Nephron (organoid): ENCODE data around the gene GPR142.
A peak's percentile ranks its signal among the peaks of the same experiment; 100 is the strongest.

ENCODE experiments used
- H3K27ac Mint-ChIP-seq, 3 experiments: 2 replicates each; pipeline ENCODE4 v1.8.0; 2020; ENCODE audit warnings: mixed read lengths in 3 of 3, mild to moderate bottlenecking in 2 of 3, moderate library complexity in 1 of 3
- H3K27me3 Mint-ChIP-seq: 2 replicates; pipeline ENCODE4 v1.8.0; 2021; ENCODE audit warnings: low read depth, mild to moderate bottlenecking, moderate library complexity, mixed read lengths
- H3K36me3 Mint-ChIP-seq: 2 replicates; pipeline ENCODE4 v1.8.0; 2020; ENCODE audit warnings: low read depth, mixed read lengths
- H3K4me1 Mint-ChIP-seq: 2 replicates; pipeline ENCODE4 v1.8.0; 2020; ENCODE audit warnings: mixed read lengths
- H3K4me3 Mint-ChIP-seq, 3 experiments: 2 replicates each; pipeline ENCODE4 v1.8.0; 2020; ENCODE audit warnings: mild to moderate bottlenecking in 3 of 3, mixed read lengths in 3 of 3, moderate library complexity in 2 of 3
- H3K9me3 Mint-ChIP-seq: 2 replicates; pipeline ENCODE4 v1.8.0; 2020; ENCODE audit warnings: mixed read lengths
- TF ChIP-seq, protein P1 (sequence below), 3 experiments: fragments of 200-600 bp; sonication (generic); IDR thresholded peaks; one replicate each; pipeline ENCODE4 v1.5.0; 2021; ENCODE audit warnings: antibody characterized with exemption in 3 of 3; ENCODE audit not compliant: unreplicated experiment in 3 of 3

GPR142 gene

DNA sequence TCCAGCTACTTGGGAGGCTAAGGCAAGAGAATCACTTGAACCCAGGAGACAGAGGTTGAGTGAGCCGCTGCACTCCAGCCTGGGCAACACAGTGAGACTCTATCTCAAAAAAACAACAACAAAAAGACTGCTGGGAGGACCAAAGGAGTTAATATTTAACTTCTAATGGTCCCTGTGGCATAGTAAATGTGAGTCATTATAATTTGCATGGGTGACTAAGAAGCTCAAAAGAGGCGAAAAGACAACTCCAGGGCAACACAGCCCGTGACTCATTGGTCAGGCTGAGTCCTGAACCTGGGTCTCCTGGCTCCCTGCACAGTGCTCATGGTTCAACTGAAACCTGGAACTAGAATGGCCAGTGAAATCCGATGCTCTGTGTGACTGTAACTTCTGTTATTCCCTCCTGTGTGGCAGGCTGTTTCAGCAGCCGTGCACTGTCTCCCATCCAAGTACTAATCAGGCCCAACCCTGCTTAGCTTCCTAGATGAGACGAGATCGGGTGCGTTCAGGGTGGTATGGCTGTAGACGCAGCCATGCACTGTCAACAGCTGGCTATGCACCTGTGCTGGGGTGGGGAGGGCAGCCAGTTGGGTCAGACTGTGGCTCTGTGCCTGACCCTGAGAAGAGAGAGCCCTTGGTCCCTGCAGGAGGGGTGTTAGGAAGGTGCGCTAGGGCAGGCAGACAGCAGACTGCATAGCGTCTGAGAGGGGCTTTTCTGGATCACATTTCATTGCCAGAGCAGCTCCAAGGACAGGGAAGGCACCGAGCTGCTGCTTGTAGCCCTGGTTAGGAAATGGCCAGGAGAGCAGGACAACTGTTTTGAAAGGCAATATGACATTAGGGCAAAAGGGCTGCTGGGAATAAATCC lies 50.1 kb downstream of the GPR142 start:
- Mint-ChIP-seq H3K27me3 (peaks cover 12% of the 10 kb centered on the region), H3K9me3 (peaks cover 2% of the 10 kb centered on the region), H3K4me1 (peaks cover 7% of the 10 kb centered on the region), H3K36me3 (no peaks in the 10 kb centered on the region), H3K27ac (peak overlapping the region in 1 of 3 experiments; percentile 78), H3K4me3 (peak overlapping the region in 1 of 3 experiments; percentile 31)
- TF ChIP-seq, protein P1, sequence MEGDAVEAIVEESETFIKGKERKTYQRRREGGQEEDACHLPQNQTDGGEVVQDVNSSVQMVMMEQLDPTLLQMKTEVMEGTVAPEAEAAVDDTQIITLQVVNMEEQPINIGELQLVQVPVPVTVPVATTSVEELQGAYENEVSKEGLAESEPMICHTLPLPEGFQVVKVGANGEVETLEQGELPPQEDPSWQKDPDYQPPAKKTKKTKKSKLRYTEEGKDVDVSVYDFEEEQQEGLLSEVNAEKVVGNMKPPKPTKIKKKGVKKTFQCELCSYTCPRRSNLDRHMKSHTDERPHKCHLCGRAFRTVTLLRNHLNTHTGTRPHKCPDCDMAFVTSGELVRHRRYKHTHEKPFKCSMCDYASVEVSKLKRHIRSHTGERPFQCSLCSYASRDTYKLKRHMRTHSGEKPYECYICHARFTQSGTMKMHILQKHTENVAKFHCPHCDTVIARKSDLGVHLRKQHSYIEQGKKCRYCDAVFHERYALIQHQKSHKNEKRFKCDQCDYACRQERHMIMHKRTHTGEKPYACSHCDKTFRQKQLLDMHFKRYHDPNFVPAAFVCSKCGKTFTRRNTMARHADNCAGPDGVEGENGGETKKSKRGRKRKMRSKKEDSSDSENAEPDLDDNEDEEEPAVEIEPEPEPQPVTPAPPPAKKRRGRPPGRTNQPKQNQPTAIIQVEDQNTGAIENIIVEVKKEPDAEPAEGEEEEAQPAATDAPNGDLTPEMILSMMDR (IDR thresholded peaks at IDR 0.05; ENCODE audit: unreplicated experiment in 3 of 3): no peak

DNA sequence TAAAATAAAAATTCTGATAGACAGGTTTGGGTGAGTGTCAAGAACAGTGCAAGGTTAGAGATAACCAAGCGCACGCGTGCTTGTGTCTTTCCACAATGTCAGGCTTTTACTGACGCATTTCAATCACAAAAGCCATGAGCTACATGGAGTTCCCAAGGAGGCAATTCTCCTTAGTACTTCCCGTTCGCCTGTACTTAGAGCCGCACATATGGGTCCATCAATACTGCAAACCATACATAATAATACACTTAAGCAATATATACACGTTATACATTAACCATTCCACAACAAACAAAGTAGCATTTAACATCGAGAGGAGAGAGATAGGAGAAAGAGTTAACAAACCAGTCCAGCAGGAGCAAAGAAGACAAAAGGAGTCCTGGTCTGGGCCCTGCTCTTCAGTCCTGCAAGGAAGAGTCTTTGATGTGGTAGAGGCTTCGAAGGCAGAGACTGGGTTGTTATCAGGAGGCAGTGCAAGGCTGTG lies 52.7 kb downstream of the GPR142 start:
- TF ChIP-seq, protein P1 (IDR thresholded peaks at IDR 0.05; ENCODE audit: unreplicated experiment in 3 of 3): no peak
- Mint-ChIP-seq H3K4me3 (no peak overlapping the region), H3K27me3 (peaks cover 13% of the 10 kb centered on the region), H3K27ac (no peak overlapping the region), H3K4me1 (peaks cover 15% of the 10 kb centered on the region), H3K9me3 (peaks cover 2% of the 10 kb centered on the region), H3K36me3 (no peaks in the 10 kb centered on the region)
